Cortex of kidney (tissue), 1 donor: ENCODE measurements around the gene ERGIC1.

Experiments
- DNase-seq: peaks from one replicate; lab custom pipeline; 2025; lab: John Stamatoyannopoulos, UW

The ERGIC1 gene

DNA sequence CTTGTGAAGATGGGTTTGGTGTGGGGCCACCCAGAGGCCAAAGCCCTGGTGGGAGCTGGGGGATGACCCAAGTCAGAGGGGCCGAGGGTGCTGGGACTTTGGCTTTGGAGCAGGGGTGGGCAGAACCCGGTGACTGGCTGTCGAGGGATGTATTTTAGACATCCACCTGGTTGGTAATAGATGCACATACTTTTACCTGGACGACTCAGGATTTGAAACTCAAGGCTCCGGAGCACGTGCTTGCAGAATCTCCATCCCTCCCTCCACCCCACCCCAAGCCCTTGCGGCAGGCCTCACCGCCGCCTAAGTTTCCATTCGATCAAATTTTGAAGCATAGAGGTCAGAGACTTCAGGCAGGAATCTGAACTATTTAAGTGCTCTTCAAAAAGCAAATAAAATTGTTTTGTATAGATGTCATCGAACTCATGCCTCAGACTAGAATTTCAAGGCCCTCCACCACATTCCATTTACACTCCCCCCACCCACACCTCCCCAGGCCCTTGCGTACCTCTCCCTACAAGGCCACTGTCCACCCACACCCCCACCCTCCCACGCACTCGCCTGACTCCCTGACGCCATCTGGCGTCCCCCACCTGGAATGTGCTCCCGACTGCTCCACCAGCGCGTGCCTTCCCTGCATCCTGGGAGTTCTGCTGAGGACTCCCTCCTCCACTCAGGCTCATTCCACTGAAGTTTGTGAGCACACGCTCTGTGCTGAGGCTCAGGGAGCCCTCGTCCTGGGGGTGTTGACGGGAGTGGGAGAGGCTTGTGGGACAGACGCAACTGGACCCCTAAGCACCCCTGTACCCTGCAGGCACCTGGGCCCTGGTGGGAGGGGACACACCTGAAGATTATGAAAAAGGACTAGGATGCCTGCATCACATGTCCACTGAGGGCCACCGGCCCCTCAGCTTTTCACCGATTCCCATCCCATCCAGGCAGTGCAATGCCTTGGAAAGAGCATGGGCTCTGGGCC is 68.7 kb downstream of the ERGIC1 start:
- DNase-seq, result no peak

DNA sequence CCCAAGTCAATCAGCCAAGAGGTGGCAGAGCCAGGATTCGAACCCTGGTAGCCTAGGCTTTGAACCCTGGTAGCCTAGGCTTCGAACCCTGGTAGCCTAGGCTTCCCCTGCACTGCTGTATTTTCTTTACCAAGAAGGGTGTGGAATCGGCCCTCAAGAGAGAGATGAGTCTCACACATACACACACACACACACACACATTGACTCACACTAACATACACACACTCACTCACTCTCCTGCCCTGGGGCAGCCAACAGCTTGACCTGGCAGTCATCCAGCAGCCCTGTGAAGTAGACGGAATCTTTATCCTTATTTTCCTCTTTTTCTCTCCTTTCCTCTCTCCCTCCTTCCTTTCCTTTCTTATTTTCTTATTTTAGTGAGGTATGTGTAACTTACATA is 69.7 kb downstream of the ERGIC1 start:
- DNase-seq, result no peak

DNA sequence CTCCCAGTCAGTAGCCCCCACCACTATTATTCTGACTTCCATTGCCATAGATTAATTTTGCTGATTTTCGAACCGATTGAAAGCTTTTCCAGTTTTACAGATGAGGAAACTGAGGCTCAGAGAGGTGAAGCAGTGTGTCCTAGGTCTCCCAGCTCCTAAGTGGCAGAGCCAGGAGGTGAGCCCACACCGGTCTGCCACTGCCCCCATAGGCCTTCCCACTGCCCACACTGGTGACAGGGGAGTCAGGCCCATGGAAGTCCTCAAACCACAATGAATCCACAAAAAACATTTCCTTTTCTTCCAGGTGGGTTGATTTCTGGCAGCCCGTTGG is 70.2 kb downstream of the ERGIC1 start:
- DNase-seq, result no peak

DNA sequence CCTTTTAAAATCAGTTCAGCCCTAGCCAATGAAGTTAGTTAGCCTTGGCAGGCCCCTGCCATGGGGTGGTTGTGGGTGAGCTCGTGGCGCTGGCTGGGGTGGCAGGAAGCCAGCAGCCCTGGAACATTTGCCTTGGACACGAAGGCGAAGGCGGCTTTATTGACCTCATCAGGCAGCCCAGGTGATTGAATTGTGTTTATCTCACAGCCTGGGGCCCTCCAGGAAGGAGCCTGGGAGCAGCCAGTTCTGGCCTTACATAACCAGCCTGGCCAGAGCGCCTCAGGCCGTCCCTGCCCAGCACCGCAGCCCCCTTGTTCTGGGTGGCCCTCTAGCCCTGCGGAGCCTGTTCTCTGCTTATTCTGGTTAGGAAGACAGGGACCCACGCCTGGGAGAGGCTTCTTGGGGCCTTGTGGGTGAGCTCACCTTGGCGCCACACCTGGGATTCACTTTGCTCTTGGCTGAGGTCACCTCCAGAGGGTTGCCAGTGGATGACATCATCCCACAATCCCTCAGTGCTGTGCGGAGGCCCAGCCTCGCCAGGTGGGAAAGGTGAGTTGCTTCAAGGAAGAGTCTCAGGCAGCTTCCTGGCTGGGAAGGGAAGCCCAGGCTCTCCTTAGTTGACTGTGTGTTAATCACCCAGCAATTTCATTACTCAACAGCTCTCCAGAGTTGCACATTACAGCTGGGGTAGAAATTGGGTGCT is 70.7 kb downstream of the ERGIC1 start:
- DNase-seq, result no peak

DNA sequence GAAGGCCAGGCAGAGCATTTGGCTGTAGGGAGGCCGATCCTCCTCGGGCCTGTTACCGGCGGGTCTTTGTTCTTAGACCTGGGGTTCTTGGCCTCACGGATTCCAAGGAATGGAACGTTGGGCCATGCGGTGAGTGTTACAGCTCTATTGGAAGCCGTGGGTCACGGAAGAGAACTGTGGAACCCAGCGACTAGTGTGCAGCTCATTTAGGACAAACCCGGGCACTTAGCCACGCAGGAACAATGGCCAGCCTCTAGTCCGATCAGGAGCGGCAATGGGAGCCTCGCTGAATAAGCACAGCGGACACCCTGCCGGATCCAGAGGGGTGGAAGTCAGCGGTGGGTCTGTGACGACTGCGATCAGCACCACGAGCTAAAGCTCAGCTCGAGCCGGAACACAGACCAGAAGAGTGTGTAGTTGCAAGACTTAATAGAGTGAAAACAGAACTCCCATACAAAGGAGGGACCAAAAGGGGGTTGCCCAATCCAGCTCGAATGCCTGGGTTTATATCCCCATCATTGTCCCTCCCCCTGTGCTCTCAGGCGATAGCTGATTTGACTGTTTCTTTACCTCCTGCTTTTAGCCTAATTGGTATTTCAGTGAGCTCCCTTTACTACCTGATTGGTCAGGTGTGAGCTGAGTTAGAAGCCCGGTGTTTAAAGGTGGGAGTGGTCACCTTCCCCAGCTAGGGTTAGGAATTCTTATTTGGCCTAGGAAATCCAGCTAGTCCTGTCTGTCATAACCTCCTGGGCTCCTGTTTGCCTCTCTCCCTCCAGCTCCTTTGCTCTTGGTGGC is 71.5 kb downstream of the ERGIC1 start:
- DNase-seq, result no peak

DNA sequence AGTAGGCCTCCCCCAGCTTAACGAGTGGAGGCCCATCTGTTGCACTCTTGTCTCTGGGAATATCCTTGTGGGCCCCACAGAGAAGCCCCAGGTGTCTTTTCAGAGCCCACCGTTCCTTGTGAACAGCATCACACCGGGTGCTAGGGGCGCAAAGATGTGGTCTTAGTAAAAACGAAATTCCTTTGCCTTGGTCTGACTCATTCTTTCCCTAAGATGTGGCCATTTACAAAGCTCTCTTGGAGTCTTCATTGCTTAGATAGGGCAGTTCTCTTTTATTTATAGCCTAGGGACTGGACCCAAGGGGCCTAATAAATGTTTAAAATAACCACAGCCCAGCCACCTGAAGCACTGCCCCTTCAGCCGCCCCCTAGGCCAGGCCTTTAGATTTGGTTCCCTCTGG is 72.4 kb downstream of the ERGIC1 start:
- no peak for DNase-seq

DNA sequence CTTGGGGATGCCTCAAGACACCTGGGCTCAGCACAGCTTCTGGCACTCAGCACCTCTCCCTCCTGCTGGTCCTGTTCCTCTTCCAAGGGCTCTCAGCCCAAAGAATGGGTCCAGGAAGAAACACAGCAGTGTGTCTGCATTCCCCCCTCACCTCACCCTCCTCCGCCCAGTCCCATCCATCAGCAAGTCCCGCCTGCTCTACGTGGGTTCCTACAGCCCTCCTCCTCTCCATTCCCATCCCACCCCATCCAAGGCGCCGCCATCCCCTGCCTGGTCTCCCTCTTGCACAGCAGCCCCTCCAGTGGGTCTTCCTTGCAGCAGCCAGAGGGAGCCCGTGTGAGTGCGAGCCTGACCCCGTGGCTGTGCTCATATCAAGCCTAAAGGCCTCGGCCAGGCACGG is 72.8 kb downstream of the ERGIC1 start:
- no peak for DNase-seq

DNA sequence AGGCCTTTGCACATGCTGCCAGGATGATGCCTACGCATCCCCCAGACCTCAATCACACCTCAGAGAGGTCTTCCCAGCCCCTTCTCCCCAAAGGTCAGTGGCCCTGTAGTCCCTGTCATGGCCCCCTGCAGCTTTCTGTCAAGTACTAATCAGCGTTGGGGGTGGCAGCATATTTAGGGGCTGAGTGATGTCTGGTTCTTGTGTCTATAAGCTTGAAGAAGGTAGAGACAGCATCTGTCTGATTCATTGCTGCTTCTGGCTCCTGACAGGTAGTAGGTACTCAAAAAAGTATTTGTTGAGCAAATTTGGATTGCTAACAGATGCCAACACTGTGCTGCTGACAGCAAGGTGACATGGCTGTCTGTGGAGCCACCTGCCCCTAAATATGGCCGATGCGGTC is 73.6 kb downstream of the ERGIC1 start:
- no peak for DNase-seq

DNA sequence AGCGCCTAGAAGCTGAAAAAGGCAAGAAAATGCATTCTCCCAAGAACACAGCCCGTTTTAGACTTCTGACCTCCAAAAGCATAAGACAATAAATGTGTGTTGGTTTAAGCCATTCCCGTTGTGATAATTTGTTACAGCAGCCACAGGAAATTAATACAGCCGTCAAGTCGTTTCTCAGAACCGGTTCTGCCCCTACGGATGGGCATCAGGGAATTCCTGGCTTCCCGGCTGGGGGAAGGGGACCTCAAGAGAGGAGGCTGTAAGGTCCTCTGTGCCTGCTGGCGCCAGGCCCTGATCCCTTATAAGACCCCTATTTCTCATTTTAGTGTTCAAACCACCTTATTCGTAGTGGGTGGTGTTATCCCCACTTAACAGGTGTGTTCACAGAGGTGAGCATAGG is 74.6 kb downstream of the ERGIC1 start:
- DNase-seq, result no peak

DNA sequence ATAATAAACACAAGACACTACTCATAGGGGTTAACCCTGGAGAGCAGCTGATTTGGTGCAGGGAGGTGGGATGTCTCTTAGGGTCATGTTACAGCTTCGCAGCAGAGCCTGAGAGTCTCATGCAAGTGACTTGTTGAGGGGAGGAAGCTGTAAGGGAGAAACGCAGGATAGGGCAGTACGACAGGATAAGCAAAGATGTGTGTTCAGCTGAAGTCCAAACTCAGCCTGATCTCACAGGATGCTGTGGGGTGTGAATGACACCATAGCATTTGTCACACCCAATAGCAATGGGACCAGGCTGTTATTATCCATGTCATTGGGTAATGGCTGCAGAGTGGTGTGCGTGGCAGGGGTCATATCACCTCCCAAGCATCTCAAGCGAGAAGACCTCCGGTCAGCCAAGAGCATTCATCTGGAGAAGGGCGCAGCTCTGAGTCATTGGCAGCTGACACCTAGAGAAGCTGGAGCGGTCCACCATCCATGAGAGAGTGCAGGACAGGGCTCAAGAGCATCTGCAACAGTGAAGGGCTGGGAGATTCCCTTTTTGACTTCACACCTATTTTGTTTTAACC is 76.0 kb downstream of the ERGIC1 start:
- no peak for DNase-seq

DNA sequence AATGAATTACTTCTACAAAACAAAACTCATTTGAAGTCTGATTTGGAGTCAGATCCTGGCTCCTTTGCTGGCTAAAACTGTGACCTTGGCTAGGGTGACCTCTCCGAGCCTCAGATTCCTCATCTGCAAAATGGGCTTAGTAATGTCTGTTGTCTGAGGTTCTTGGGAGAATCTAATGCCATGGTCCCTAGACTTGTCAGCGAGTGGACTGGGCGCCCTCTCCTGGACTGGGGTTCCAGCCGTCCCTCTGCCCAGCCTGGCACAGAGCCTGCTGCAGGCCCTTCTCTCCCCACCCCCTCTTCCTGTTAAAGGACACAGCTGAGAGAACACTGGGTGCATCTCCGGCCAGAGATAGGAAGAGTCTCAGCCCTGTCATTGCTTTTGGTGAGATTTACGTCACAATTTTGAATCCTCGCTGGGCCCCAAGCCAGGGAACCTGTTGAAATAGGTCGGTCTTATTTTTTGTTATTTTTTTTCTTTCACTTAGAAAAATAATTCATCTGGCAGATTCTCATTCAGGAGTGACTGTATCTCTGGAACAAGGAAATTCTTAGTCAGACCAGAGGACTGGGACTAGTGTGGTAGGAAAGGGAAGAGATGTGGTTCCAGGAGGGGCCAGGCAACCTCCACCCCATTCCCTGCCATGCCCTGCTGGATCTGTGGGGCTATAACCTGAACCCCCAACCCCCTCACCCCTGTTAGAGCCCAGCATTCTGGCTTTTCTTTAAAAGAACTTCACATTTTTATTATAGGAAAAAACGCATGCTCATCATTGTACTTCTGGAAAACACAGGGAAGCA is 77.0 kb downstream of the ERGIC1 start:
- DNase-seq, result no peak

DNA sequence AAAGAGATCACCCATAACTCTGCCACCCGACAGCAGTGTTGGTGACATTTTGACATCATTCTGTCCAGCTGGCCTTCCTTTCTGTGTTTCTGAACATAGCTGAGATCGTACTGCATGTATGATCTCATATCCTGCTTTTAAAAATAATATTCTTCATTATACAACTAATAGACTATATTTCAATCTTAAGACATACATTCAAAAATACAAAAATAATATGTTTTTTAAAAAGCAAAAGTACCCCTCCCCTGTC is 77.5 kb downstream of the ERGIC1 start:
- DNase-seq, result no peak

DNA sequence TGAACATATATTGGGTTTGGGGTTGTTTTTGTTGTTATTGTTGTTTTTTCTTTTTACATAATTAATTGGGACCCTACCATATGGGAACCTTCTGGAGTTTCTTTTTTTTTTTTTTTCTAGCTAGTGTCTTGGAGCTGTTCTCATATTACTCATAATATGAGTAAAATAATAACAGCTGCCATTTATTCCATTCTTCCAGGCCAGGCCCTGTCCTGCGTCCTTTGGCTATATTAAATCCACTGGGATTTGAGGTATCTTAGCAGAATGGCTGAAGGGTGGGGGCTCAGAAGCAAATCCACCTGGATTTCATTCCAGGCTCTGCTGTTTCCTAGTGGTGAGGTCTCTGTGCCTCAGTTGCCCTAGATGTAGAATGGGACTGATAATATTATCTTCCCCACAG is 77.9 kb downstream of the ERGIC1 start:
- DNase-seq, result no peak

DNA sequence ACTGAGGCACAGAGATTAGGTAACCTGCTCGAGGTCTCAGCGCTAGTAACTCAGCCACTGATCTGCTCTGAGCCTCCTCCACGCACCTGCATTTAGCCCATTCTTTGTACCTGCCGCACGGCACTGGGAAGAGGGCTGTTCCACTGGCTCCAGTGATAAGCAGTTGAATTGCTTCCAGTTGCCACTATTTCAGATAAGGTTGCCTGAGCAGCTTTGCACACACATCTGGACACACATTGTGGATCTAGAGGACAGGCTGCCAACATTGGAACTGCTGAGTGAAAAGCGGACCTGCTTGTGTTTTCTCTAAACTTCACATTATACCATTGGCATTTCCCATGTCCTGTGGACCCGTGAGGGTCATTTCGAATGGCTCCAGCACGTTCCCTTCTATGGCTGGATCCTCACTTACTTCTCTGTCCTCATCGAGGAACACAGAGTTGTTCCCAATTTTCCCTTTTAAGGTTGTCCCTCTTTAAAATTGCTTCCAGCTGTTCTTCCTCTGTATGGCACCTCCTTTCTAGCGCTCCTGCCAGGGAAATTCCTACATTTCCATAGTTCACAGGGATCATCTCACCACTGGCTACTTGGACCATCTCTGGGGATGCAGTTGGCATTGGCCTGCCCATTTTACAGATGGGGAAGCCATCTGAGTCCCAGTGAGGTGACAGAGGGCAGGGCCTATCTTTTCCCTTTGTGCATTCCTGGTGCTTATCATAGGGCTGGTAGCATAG is 79.2 kb downstream of the ERGIC1 start:
- DNase-seq, result no peak

DNA sequence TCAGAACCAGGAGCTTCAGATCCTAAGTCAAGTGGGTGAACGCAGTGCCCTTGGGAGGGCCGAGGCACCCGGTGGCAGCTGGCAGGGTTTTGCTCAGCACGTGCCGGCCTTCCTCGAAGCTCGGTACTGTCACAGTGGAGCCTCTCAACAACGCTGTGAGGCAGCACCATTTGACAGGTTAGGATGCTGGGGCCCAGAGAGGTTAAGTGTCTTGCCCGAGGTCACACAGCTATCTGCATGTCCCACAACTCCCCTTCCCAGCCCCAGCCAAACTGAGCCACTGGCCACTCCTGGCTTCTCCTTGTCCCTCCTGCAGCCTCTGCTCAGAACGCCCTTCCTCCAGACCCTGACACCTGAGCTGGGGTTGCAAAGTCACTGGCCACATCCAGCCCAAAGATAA is 81.5 kb downstream of the ERGIC1 start:
- DNase-seq, result no peak

DNA sequence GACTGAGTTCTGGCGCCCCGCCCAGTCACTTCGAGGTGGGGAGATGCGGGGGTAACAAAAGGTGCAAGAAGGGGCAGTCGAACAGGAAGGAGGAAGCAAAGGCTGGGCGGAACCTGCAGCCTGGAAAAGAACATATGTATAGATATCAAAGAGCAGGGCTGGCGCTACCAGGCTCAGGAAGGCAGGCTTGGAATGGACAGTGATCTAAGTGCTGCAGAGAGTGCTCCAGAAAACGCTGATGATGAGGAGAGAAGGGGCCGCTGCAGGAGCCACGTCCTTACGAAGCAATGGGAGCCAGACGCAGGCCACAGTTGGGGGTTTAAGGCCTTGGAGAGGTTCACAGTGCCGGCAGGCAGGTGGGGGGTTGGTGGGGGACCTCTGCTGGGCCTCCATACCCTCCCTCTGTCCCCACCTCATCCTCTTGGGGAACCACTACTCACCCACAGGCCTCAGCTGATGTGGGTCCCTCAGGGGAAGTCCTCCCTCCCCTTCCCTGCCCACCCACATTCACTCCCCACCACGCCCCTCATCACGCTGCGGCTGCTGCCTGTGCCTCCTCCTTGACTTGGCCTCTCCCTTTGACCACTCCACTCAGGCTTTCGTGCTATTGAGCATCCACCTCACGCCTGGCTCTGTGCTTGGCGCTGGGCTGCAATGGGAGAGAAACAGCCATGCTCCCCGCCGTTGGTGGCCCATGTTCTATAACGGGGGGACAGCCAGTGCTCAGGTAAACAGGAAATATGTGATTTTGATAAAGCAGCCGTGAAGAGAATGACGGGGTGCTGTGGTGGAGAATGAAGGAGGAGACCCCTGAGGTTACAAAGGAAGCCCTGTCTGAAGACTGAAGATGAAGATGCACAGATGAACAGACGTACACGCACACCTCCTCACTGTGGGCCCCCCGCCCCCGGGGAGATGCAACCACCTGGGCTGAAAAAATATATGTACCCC is 84.6 kb downstream of the ERGIC1 start:
- DNase-seq, result no peak

DNA sequence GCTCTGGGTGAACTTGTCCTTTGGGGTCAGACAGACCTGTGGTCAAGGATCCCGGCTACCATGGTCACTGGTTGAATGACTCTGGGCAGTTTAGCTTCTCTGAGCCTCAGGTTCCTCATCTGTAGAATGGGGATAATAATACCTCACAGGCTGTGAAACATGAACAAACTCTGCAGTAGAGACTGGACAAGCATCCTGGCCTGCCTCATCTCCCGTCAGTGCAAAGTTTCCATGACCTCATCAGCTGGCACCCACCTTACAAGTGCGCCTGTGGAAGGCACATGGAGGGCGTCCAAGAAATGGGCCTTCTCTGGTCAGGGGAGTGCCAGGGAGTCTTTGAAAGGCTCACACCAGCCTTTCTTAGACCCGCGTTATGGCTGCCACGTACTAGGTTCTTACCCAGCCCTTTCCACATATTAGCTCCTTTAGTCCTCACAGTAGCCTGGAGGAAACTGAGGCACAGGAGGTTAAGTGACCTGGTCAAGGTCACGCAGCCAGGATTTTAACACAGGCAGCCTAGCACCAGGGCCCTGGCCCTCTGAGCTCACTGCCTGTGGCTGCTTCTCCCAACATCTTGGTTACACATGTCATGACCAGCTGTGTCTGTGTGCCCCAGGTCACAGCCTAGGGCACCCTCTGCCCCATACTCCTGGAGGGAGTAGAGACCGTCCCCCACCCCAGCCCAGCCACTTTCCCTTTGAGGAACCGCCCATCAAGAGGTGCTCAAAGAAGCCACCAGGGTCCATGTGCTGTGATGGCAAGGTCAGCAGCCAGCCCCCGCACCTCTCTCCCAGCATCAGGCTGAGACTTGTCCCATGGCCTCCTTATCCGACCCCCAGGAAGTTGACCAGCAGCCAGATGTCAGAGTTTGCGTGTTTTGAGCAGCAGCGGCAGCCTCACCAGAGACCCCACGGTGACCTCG is 85.7 kb downstream of the ERGIC1 start:
- DNase-seq, result no peak

DNA sequence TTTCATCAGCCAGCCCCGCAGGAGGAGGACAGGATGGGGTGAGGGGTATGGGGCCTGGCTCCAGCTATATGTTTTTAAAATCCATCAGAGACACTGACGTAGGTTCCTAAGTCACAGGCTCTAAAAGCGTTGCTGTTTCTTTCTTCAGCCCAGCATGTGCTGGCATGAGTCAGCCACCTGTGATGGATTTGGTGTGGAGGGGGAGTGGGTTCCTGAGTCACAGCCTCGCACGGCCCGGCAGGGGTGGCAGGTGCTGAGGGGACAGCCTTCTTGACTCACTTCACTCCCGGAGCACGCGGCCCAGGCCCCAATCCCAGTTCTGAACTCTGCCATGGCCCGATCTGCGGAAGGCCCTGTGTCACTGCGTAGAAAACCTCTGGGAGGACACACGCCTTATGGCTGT is 86.4 kb downstream of the ERGIC1 start:
- no peak for DNase-seq

DNA sequence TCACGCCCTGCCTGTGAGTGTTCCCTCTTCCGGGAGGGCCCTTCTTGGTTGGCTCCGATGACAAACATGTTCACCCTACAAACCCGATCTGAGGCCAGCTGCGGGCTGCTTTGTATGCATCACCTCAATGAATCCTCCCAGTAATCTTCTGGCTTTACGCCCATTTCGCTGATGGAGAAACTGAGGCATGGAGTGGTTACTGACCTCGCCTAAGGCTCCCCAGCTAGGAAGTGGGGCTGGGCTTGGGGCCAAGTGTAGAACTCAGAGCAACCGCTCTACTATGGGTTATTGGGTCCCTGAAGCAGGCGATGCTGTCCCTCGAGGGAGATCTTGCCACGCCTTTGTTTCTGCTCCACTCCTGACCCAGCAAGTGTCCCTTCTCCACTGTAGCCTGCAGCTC is 86.9 kb downstream of the ERGIC1 start:
- no peak for DNase-seq
